Left kidney (tissue), 8 donors: ENCODE data around the gene PARP16. TPM values are rescaled to one million over a fixed set of nuclear protein-coding genes. Genes with fewer than 3 reads are reported as not detected.

ENCODE experiments used
- DNase-seq: peaks from one replicate; pipeline ENCODE4 v3.0.0-alpha.2; 2013
- long read RNA-seq, 8 donors: transcript quantifications; one replicate each; lab custom pipeline, GENCODE V29; 2026
- polyA plus RNA-seq: library from polyadenylated mRNA; unstranded; fragments of 120-200 nt; gene quantifications from one replicate; pipeline ENCODE4 v1.2.1, GENCODE V29; 2013; ENCODE audit not compliant: insufficient read length

Gene PARP16
- polyA plus RNA-seq, result 17.9 TPM
- long read RNA-seq, donor 1, partial matches to known transcripts, result 0 of 3 reads
- long read RNA-seq, donor 1, other reads (novel, unspliced or antisense), result 0 of 3 reads
- long read RNA-seq, donor 2, partial matches to known transcripts, result 5 of 6 reads
- long read RNA-seq, donor 2, other reads (novel, unspliced or antisense), result 0 of 6 reads
- long read RNA-seq, donor 3, partial matches to known transcripts, result 0 of 1 reads
- long read RNA-seq, donor 3, other reads (novel, unspliced or antisense), result 0 of 1 reads
- long read RNA-seq, donor 4, result 0 reads
- long read RNA-seq, donor 5, transcript PARP16-206 (6 exons, 2,343 nt), result major isoform, 6 of 7 reads
- long read RNA-seq, donor 5, partial matches to known transcripts, result 0 of 7 reads
- long read RNA-seq, donor 5, other reads (novel, unspliced or antisense), result 0 of 7 reads
- long read RNA-seq, donor 6, partial matches to known transcripts, result 0 of 1 reads
- long read RNA-seq, donor 6, other reads (novel, unspliced or antisense), result 0 of 1 reads
- long read RNA-seq, donor 7, partial matches to known transcripts, result 0 of 3 reads
- long read RNA-seq, donor 7, other reads (novel, unspliced or antisense), result 0 of 3 reads
- long read RNA-seq, donor 8, partial matches to known transcripts, result 0 of 3 reads
- long read RNA-seq, donor 8, other reads (novel, unspliced or antisense), result 0 of 3 reads

- DNase-seq, result peak; percentile 88
These were observed at the start of gene PARP16 for GRCh38 chr15:65286704-65287519. Gene PARP16 (minus strand): TSS chr15:65286883. CDS start chr15:65286426, 457 bp downstream.

- DNase-seq, result no peak
These were observed 48.8 kb upstream of the PARP16 start for GRCh38 chr15:65335278-65336055.

GRCh38 chr15:65334586-65335231, 48.0 kb upstream of the PARP16 start:
- DNase-seq, result no peak

GRCh38 chr15:65333856-65334255, 47.2 kb upstream of the PARP16 start:
- DNase-seq, result no peak

- DNase-seq, result no peak
These were observed 46.6 kb upstream of the PARP16 start for GRCh38 chr15:65333148-65333820.

GRCh38 chr15:65332391-65333147, 45.9 kb upstream of the PARP16 start:
- DNase-seq, result no peak

- no peak for DNase-seq
These were observed 45.1 kb upstream of the PARP16 start for GRCh38 chr15:65331811-65332210.

- no peak for DNase-seq
These were observed 44.4 kb upstream of the PARP16 start for GRCh38 chr15:65330934-65331645.

GRCh38 chr15:65329984-65330735, 43.5 kb upstream of the PARP16 start:
- DNase-seq, result no peak

GRCh38 chr15:65329288-65329983, 42.8 kb upstream of the PARP16 start:
- DNase-seq, result no peak

- no peak for DNase-seq
These were observed 42.0 kb upstream of the PARP16 start for GRCh38 chr15:65328506-65329287.

GRCh38 chr15:65327651-65328393, 41.1 kb upstream of the PARP16 start:
- DNase-seq, result no peak

- DNase-seq, result no peak
These were observed 40.1 kb upstream of the PARP16 start for GRCh38 chr15:65326818-65327217.

GRCh38 chr15:65326117-65326526, 39.4 kb upstream of the PARP16 start:
- no peak for DNase-seq

- no peak for DNase-seq
These were observed 36.4 kb upstream of the PARP16 start for GRCh38 chr15:65323071-65323511.

- DNase-seq, result peak; percentile 78
These were observed 32.2 kb upstream of the PARP16 start for GRCh38 chr15:65318870-65319356.
